ENCODE measurements around the gene JTB. TPM values are rescaled to one million over a fixed set of nuclear protein-coding genes. Genes with fewer than 3 reads are reported as not detected.
"Not testable (repeated sequence)": the region's sequence is repeated elsewhere in the genome, so short reads cannot be mapped to it uniquely, and the experiment has no call there.

Gene JTB
- total RNA-seq, 2 donors from 2014 or later: 88.1 to 90.3 TPM

DNA sequence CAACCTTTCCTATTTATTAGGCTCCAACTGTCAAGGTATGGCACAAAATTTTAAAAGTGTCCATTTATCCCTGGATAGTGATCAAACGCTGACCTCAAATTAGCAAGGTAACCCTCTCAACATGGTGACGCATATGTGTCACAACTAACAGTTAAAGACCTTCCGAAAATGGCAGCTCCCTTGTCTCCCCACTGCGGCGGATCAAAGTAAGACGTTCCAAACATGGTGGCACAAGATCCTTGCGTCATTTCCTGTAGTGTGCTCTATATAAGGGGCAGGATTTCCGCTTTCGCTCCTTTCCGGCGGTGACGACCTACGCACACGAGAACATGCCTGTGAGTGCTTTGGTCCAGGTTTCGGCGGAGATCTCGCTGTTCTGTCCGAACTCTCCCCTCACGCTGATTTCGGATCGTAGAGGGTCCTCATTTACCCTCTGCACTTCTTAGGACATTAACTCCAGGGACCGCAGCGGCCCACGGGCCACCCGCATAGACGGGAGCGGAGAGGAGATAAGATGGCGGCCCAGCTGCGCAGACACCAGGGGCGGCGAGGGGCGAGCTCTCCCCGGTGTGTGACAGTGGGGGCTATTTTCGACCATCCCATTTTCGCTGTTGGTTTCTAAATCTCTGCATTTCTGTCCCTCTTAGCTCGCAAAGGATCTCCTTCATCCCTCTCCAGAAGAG is 13.1 kb upstream of the JTB start, which contains the start of gene RPS27:
Gene RPS27 (plus strand): TSS at position 295 of the 683 bp plus-strand sequence. CDS start 35 bp downstream, at position 330.
- DNase-seq: peak; percentile 68 to 80 (median 78)
- Mint-ChIP-seq H3K27me3 (peaks cover 4% of the 10 kb centered on the region), H3K4me1 (peaks cover 32% of the 10 kb centered on the region), H3K27ac (peak within 1 kb of the TSS; percentile 98), H3K36me3 (ENCODE audit: low read depth) (peaks cover 11% of the 10 kb centered on the region), H3K4me3 (peak within 1 kb of the TSS; percentile 97)
- H3K9me3 ChIP-seq (ENCODE audit: control insufficient read depth, low read length, poor library complexity, severe bottlenecking): no peaks in the 10 kb centered on the region
- peak; percentile 88 for ATAC-seq

DNA sequence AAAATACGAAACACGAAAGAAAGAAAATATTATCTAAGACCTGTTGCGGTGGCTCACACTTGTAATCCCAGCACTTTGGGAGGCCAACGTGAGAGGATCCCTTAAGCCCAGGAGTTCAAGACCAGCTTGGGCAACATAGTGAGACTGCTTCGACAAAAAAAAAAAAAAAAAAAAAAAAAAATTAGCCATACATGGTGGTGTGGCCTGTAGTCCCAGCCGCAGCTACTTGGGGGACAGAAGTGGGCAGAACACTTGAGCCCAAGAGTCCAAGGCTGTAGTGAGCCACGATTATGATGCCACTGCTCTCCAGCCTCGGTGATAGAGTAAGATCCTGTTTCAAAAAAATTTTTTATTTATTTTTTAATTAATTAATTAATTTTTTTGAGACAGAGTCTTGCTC is 10.1 kb upstream of the JTB start:
- Mint-ChIP-seq H3K4me3 (no peak overlapping the region), H3K4me1 (peaks cover 33% of the 10 kb centered on the region), H3K27ac (peak overlapping the region; percentile 89), H3K27me3 (peaks cover 16% of the 10 kb centered on the region), H3K36me3 (ENCODE audit: low read depth) (peaks cover 8% of the 10 kb centered on the region)
- DNase-seq (no peak), ATAC-seq (no peak)
- no peaks in the 10 kb centered on the region for H3K9me3 ChIP-seq (ENCODE audit: control insufficient read depth, low read length, poor library complexity, severe bottlenecking)

DNA sequence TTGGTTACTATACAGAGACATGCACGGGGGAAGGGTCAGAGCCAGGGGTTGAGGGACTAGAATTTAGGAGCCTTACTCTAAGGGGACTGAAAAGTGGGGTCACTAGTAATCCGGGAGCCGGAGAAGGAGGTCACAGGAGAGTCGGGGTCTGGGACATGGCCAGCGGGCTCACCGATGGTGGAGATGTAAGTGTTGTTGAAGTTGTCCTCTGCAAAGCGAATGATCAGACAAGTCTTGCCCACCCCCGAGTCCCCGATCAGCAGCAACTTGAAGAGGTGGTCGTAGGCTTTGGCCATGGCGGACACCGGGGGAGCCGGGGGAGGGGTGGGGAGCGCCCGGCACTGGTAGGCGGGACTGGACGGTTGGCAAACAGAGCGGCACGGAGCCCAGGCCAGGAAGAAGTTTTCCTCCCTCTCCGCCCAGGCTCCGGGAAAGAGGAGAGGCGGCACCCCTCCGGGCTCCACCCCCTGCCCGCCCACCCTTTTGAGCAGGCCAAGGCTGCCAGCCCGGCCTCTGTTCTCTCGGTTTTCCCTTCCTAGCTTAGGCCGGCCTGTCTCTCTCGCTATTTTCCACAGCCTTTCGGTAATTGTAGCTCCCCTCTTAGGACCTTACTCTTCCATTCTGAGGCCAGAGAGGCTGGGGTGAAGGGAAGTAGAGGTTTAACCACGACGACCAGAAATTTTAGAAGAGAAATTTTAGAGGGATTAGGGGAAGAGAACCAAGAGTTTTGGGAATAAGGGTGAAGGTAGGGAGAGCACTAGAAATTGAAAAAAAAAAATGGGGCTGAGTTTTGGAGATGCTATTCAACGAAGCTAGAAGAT is 8.7 kb upstream of the JTB start, which contains the start of gene RAB13:
Gene RAB13 (minus strand): TSS at position 399 of the 821 bp plus-strand sequence. CDS start 103 bp downstream, at position 296.
- no peak for ATAC-seq
- H3K36me3 Mint-ChIP-seq (ENCODE audit: low read depth): peaks cover 2% of the 10 kb centered on the region
- no peaks in the 10 kb centered on the region for H3K9me3 ChIP-seq (ENCODE audit: control insufficient read depth, low read length, poor library complexity, severe bottlenecking)
- peak within 1 kb of the TSS; percentile 89 for H3K27ac Mint-ChIP-seq
- H3K27me3 Mint-ChIP-seq: peaks cover 16% of the 10 kb centered on the region
- peaks cover 21% of the 10 kb centered on the region for H3K4me1 Mint-ChIP-seq
- peak within 1 kb of the TSS; percentile 36 for H3K4me3 Mint-ChIP-seq
- no peak for DNase-seq

DNA sequence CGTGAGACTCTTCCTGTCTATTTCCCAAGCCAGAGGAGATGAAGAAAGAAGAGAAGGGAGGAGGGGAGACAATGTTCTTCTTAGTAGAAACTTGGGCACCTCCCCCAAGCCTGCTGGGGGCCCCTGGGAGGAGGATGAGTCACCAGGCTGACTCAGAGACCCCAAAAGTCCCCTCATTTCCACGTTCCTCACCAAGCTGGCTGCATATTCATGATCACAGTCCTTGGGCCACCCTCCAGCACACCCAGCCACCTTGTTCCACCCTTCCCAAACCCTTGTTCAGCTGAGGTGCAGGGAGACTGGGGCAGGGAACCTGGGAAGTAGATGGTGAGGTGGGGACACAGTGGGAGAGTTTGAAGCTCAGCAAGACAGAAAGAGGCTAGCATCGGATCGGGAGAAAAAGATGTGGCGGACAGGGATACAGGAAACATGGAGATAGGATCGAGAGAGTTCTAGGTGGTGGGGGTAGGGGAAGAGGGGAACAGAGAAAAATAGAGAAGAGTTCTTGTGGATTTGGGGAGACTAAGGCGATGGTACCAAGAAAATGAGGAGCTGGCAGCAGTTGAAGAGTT is 8.0 kb upstream of the JTB start:
- no peak for ATAC-seq
- Mint-ChIP-seq H3K4me1 (peaks cover 15% of the 10 kb centered on the region), H3K36me3 (ENCODE audit: low read depth) (no peaks in the 10 kb centered on the region), H3K27ac (peak overlapping the region; percentile 56), H3K27me3 (peaks cover 16% of the 10 kb centered on the region), H3K4me3 (peak overlapping the region; percentile 15)
- H3K9me3 ChIP-seq (ENCODE audit: control insufficient read depth, low read length, poor library complexity, severe bottlenecking): no peaks in the 10 kb centered on the region
- DNase-seq: no peak

DNA sequence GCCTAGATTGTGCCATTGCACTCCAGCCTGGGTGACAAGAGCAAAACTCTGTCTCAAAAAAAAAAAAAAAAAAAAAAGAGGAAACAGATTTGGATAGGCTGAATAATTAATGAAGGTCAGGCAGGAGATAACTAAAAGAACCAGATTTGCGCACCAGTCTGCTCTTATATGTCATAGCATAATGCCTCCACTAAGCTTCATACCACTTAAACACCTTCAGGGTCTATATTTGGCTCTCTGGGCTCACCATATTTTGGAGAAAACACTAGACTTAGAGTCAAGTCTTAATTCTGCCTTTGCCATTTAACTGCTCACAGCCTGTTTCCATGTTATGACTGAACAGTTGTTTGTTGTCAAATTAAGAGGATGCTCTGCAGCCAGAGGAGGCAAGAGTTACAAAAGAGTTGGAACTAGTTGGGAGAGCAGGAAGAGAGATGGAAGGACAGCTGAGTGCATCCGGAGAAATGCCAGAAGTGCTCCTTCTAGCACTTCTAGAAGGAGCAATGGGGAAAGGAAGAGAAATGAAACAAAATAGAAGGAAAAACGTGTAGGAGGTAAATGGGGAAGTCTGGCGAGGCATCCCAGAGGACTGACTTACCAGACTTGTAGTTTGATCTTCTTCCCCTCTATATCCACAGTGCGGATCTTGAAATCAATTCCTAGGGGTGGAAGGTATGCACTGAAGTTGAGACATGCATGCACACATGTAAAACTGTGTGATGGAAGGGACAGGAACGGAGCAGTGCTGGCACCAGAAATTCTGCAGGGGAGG is 6.8 kb upstream of the JTB start:
- Mint-ChIP-seq H3K4me1 (peaks cover 13% of the 10 kb centered on the region), H3K27me3 (peaks cover 16% of the 10 kb centered on the region), H3K27ac (peak overlapping the region; percentile 16), H3K36me3 (ENCODE audit: low read depth) (no peaks in the 10 kb centered on the region), H3K4me3 (no peak overlapping the region)
- ATAC-seq: no peak
- DNase-seq: no peak
- no peaks in the 10 kb centered on the region for H3K9me3 ChIP-seq (ENCODE audit: control insufficient read depth, low read length, poor library complexity, severe bottlenecking)

DNA sequence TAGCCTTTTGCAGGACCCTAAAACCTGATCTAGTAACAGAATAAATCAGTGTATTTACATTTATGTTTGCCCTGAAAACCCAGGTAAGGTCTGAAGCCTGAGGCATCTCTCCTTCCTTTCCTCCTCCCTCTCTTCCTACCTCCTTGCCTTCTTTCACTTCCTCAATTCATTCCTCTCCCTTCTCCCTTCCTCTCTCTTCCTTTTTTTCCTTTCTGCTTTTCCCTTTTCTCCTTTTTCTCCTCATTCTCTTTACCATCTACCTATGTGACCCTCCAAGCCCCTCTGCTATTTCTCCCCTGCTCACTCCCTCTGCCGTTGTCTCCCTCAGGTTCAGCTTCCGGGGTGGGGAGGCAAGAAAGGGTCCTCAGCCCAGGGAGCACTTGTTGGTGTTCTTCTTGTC is 4.3 kb upstream of the JTB start:
- H3K9me3 ChIP-seq (ENCODE audit: control insufficient read depth, low read length, poor library complexity, severe bottlenecking); H3K27ac Mint-ChIP-seq; DNase-seq; ATAC-seq; H3K4me3 Mint-ChIP-seq; H3K36me3 Mint-ChIP-seq (ENCODE audit: low read depth): not testable (repeated sequence)
- Mint-ChIP-seq H3K27me3 (peaks cover 16% of the 10 kb centered on the region), H3K4me1 (peaks cover 18% of the 10 kb centered on the region)

DNA sequence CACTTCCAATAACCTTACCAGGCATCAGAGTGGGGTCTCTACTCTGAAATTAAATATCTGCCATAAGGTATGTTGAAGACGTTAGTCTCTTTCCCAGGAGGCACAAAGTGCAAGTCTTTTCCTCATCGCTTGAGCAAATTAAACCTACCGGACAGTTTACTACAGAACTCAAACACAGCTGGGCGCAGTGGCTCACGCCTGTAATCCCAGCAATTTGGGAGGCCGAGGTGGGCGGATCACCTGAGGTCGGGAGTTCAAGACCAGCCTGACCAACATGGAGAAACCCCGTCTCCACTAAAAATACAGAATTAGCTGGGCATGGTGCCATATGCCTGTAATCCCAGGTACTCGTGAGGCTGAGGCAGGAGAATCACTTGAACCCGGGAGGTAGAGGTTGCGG is 1.6 kb upstream of the JTB start:
- Mint-ChIP-seq H3K4me3 (peak overlapping the region; percentile 94), H3K4me1 (peaks cover 23% of the 10 kb centered on the region), H3K27ac (peak overlapping the region; percentile 82)
- H3K27me3 Mint-ChIP-seq; ATAC-seq; H3K9me3 ChIP-seq (ENCODE audit: control insufficient read depth, low read length, poor library complexity, severe bottlenecking); H3K36me3 Mint-ChIP-seq (ENCODE audit: low read depth); DNase-seq: not testable (repeated sequence)

DNA sequence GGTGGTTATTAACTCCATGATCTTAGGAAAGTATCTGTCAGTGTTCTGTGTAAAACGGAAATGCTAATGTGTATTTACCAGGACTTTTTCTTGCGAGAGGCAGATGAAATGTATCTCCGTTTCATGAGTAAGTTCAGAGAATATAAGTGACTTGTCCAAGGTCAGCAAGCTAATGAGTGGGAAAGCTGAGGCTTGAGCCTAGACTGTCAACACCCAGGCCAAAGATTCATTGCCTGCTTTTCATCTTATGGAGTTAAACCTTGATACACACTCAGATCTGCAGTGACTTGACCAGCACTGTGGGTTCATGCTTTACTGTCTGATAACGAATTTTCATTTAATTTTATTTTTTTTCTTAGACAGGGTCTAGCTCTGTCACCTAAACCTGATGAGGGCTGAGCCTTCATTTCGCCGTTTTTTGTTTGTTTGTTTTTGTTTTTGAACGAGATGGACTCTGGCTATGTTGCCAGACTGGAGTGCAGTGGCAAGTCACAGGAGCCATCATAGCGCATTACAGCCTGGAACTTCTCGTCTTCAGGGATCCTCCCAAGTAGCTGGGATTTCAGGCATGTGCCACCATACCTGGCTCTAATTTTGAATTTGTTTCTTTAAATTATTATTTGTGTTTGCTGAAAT is 918 bp upstream of the JTB start:
- Mint-ChIP-seq H3K27ac (peak overlapping the region; percentile 82), H3K27me3 (no peaks in the 10 kb centered on the region), H3K4me3 (peak overlapping the region; percentile 94), H3K4me1 (peaks cover 23% of the 10 kb centered on the region), H3K36me3 (ENCODE audit: low read depth) (peaks cover 4% of the 10 kb centered on the region)
- DNase-seq (no peak), ATAC-seq (no peak)
- H3K9me3 ChIP-seq (ENCODE audit: control insufficient read depth, low read length, poor library complexity, severe bottlenecking): no peaks in the 10 kb centered on the region

DNA sequence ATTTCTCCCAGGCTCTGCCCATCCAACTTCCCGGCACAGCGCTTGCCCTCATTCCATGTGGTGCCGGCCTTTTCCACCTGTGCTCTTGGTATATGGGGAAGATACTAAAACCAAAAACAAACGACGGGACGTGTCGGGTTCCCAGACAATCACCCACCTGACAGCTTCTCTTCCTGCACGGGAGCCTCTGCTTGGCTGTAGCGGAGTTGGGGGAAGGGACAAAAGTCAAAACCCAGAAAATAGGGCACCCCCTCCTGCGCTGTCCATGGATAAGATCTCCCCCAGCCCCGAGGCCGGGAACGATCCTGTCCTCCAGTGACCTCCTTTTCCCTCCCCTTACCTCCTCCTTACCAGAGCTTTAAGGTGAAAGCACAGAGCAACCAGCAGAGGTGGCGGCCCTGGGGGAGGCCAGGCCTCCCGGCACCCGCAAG is 640 bp downstream of the JTB start:
- Mint-ChIP-seq H3K4me3 (peak overlapping the region; percentile 94), H3K36me3 (ENCODE audit: low read depth) (peaks cover 5% of the 10 kb centered on the region), H3K4me1 (peaks cover 27% of the 10 kb centered on the region), H3K27me3 (no peaks in the 10 kb centered on the region), H3K27ac (peak overlapping the region; percentile 82)
- ATAC-seq (no peak), DNase-seq (no peak)
- no peaks in the 10 kb centered on the region for H3K9me3 ChIP-seq (ENCODE audit: control insufficient read depth, low read length, poor library complexity, severe bottlenecking)

DNA sequence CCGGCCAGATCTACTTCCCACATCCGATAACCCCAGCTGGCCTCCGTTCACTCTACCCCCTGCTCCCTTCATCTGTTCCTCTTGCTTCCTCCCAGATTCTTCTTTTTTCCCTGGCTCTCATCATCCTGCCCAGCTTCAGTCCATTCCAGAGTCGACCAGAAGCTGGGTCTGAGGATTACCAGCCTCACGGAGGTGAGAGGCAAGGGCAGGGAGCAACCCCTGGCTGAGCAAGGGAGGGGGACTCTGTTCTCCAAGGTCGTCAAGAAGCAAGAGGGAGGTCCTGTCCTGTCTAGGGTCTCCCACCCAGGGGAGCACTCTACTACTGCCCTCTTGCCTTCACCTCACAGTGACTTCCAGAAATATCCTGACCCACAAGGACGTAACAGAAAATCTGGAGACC is 3.9 kb downstream of the JTB start:
- Mint-ChIP-seq H3K36me3 (ENCODE audit: low read depth) (peaks cover 5% of the 10 kb centered on the region), H3K27me3 (no peaks in the 10 kb centered on the region), H3K4me1 (peaks cover 29% of the 10 kb centered on the region), H3K27ac (peak overlapping the region; percentile 72), H3K4me3 (peak overlapping the region; percentile 25)
- ATAC-seq: no peak
- DNase-seq: no peak
- H3K9me3 ChIP-seq (ENCODE audit: control insufficient read depth, low read length, poor library complexity, severe bottlenecking): no peaks in the 10 kb centered on the region

DNA sequence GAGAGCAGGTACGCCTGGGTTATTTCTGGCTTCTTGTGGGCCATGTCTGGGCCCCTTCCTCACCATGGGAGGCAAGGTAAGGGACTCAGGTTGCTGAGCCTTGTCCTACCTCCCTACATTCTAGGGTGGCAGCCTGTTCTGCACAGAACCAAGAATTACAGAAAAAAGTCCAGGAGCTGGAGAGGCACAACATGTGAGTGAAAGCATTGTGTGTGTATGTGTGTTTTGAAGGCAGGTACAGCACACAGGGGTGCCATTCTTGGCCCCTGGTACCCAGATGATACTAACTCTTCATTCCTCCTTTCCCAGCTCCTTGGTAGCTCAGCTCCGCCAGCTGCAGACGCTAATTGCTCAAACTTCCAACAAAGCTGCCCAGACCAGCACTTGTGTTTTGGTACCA is 4.4 kb downstream of the JTB start:
- H3K27me3 Mint-ChIP-seq: no peaks in the 10 kb centered on the region

DNA sequence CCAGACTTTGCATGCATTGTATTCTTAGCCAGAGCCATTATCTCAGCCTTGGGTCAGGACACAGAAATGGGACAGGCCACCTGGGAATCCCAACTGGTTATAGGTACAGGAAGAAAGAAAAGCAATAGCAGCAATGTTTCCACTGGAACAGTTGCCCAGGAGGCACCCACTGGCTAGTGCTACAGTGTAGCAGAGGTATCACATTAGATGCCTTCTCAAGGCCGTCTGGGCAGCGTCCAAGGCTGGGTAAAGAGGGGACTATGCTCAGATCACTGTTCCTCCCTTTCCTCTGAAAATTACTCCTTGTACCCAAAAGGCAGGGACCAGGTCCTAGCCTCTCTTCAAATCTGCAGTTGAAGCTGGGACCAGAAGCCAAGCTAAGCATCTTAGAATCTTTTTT is 7.1 kb downstream of the JTB start:
- DNase-seq: no peak
- H3K9me3 ChIP-seq (ENCODE audit: control insufficient read depth, low read length, poor library complexity, severe bottlenecking): no peaks in the 10 kb centered on the region
- Mint-ChIP-seq H3K27me3 (no peaks in the 10 kb centered on the region), H3K36me3 (ENCODE audit: low read depth) (peaks cover 5% of the 10 kb centered on the region), H3K27ac (no peak overlapping the region), H3K4me1 (peaks cover 28% of the 10 kb centered on the region), H3K4me3 (no peak overlapping the region)
- ATAC-seq: no peak

More for the DNA sequence above, 4.4 kb downstream of the JTB start:
- H3K4me1 Mint-ChIP-seq: peaks cover 27% of the 10 kb centered on the region
- no peaks in the 10 kb centered on the region for H3K9me3 ChIP-seq (ENCODE audit: control insufficient read depth, low read length, poor library complexity, severe bottlenecking)
- ATAC-seq (no peak), DNase-seq (no peak)
- peaks cover 5% of the 10 kb centered on the region for H3K36me3 Mint-ChIP-seq (ENCODE audit: low read depth)
- peak overlapping the region; percentile 72 for H3K27ac Mint-ChIP-seq
- no peak overlapping the region for H3K4me3 Mint-ChIP-seq
